H9 (cell line): ENCODE measurements around the gene HOXD12. TPM values are rescaled to one million over a fixed set of nuclear protein-coding genes. Genes with fewer than 3 reads are reported as not detected.

Source experiments
- DNase-seq: peaks from one replicate; pipeline ENCODE4 v3.0.0-alpha.2; 2017
- H2AFZ ChIP-seq: one replicate; pipeline ENCODE4 v1.6.1; 2013; ENCODE audit warnings: mild to moderate bottlenecking, low read length, control low read depth, moderate library complexity
- H2AK5ac ChIP-seq: 2 replicates; pipeline ENCODE4 v1.6.1; 2013; ENCODE audit warnings: low read length, control low read depth, mixed read lengths; ENCODE audit not compliant: insufficient read length
- H2BK120ac ChIP-seq: one replicate; pipeline ENCODE4 v1.6.1; 2013; ENCODE audit warnings: low read depth, mild to moderate bottlenecking, low read length, control low read depth, inconsistent platforms; ENCODE audit not compliant: poor library complexity, severe bottlenecking
- H2BK12ac ChIP-seq: 2 replicates; pipeline ENCODE4 v1.6.1; 2013; ENCODE audit warnings: low read length, control low read depth, mixed read lengths, low read depth; ENCODE audit not compliant: insufficient read length
- H2BK15ac ChIP-seq: 2 replicates; pipeline ENCODE4 v1.6.1; 2013; ENCODE audit warnings: low read depth, low read length, control low read depth
- H2BK20ac ChIP-seq: one replicate; pipeline ENCODE4 v1.6.1; 2013; ENCODE audit warnings: low read depth, mild to moderate bottlenecking, low read length, control low read depth, inconsistent platforms; ENCODE audit not compliant: poor library complexity, severe bottlenecking
- H2BK5ac ChIP-seq: 2 replicates; pipeline ENCODE4 v1.6.1; 2013; ENCODE audit warnings: low read length, control low read depth, mixed read lengths; ENCODE audit not compliant: insufficient read length
- H3K14ac ChIP-seq: 2 replicates; pipeline ENCODE4 v1.6.1; 2013; ENCODE audit warnings: low read length, control low read depth; ENCODE audit not compliant: insufficient read depth
- H3K18ac ChIP-seq: 2 replicates; pipeline ENCODE4 v1.6.1; 2013; ENCODE audit warnings: low read depth, mild to moderate bottlenecking, mixed read lengths, low read length, control low read depth; ENCODE audit not compliant: insufficient read length
- H3K23ac ChIP-seq: 2 replicates; pipeline ENCODE4 v1.6.1; 2013; ENCODE audit warnings: low read length, control low read depth, mixed read lengths, low read depth; ENCODE audit not compliant: insufficient read length
- H3K23me2 ChIP-seq: 2 replicates; pipeline ENCODE4 v1.6.1; 2013; ENCODE audit warnings: low read depth, mild to moderate bottlenecking, mixed read lengths, low read length, control low read depth; ENCODE audit not compliant: insufficient read length, poor library complexity, severe bottlenecking
- H3K27ac ChIP-seq: 2 replicates; pipeline ENCODE4 v1.5.1; 2013; ENCODE audit warnings: low read length, control low read depth, mixed read lengths, low read depth; ENCODE audit not compliant: insufficient read length
- H3K27me3 ChIP-seq: 2 replicates; pipeline ENCODE4 v1.6.1; 2013; ENCODE audit warnings: low read length, control low read depth, inconsistent platforms; ENCODE audit not compliant: insufficient read depth
- H3K4ac ChIP-seq: 2 replicates; pipeline ENCODE4 v1.6.1; 2013; ENCODE audit warnings: low read depth, mild to moderate bottlenecking, control low read depth, inconsistent platforms, low read length, moderate library complexity
- H3K4me1 ChIP-seq: 2 replicates; pipeline ENCODE4 v1.6.1; 2013; ENCODE audit warnings: low read length, control low read depth, inconsistent platforms; ENCODE audit not compliant: insufficient read depth
- H3K4me2 ChIP-seq: 2 replicates; pipeline ENCODE4 v1.6.1; 2013; ENCODE audit warnings: low read length, control low read depth, mixed read lengths; ENCODE audit not compliant: insufficient read length, insufficient read depth
- H3K56ac ChIP-seq: 2 replicates; pipeline ENCODE4 v1.6.1; 2013; ENCODE audit warnings: low read depth, mild to moderate bottlenecking, mixed read lengths, low read length, control low read depth; ENCODE audit not compliant: insufficient read length
- H3K79me1 ChIP-seq: 2 replicates; pipeline ENCODE4 v1.6.1; 2013; ENCODE audit warnings: low read depth, mild to moderate bottlenecking, moderate library complexity, low read length, control low read depth, inconsistent platforms; ENCODE audit not compliant: insufficient read depth, poor library complexity, severe bottlenecking
- H3K79me2 ChIP-seq: 2 replicates; pipeline ENCODE4 v1.6.1; 2013; ENCODE audit warnings: low read length, control low read depth, inconsistent platforms; ENCODE audit not compliant: insufficient read depth
- H3K9ac ChIP-seq: 2 replicates; pipeline ENCODE4 v1.6.1; 2013; ENCODE audit warnings: low read length, control low read depth, mixed read lengths; ENCODE audit not compliant: insufficient read length; ENCODE audit errors: extremely low read depth
- H3K9me3 ChIP-seq: one replicate; pipeline ENCODE4 v1.6.1; 2013; ENCODE audit warnings: low read depth, low read length, inconsistent platforms; ENCODE audit not compliant: control insufficient read depth
- H3T11ph ChIP-seq: one replicate; pipeline ENCODE4 v1.6.1; 2013; ENCODE audit warnings: mild to moderate bottlenecking, low read length, control low read depth, inconsistent platforms
- H4K20me1 ChIP-seq: one replicate; pipeline ENCODE4 v1.6.1; 2013; ENCODE audit not compliant: control insufficient read depth, insufficient read length, insufficient read depth
- H4K5ac ChIP-seq: 2 replicates; pipeline ENCODE4 v1.6.1; 2013; ENCODE audit warnings: low read depth, mild to moderate bottlenecking, mixed read lengths, low read length, control low read depth; ENCODE audit not compliant: insufficient read length
- H4K8ac ChIP-seq: replicated peaks from 2 replicates; pipeline ENCODE4 v1.6.1; 2013; ENCODE audit warnings: low read length, control low read depth, mixed read lengths, low read depth; ENCODE audit not compliant: insufficient read length
- H4K91ac ChIP-seq: 2 replicates; pipeline ENCODE4 v1.6.1; 2013; ENCODE audit warnings: low read depth, mild to moderate bottlenecking, moderate library complexity, mixed read lengths, low read length, control low read depth; ENCODE audit not compliant: insufficient read length
- H3K27ac Mint-ChIP-seq, 3 experiments: 2 replicates in 2 of 3; 3 replicates in 1 of 3; pipeline ENCODE4 v1.8.0; 2020 to 2021; ENCODE audit warnings: mixed read lengths in 3 of 3, mild to moderate bottlenecking in 1 of 3, moderate library complexity in 1 of 3
- H3K27me3 Mint-ChIP-seq: 2 replicates; pipeline ENCODE4 v1.8.0; 2021; ENCODE audit warnings: low read depth, mild to moderate bottlenecking, moderate library complexity, mixed read lengths
- H3K36me3 Mint-ChIP-seq, 3 experiments: 2 replicates in 2 of 3; 3 replicates in 1 of 3; pipeline ENCODE4 v1.8.0; 2020 to 2021; ENCODE audit warnings: low read depth in 3 of 3, mixed read lengths in 3 of 3; ENCODE audit not compliant: insufficient read depth in 1 of 3
- H3K4me1 Mint-ChIP-seq, 2 experiments: 2 replicates each; pipeline ENCODE4 v1.8.0; 2020; ENCODE audit warnings: mixed read lengths in 2 of 2
- H3K4me3 Mint-ChIP-seq, 2 experiments: 2 replicates in 1 of 2; 3 replicates in 1 of 2; pipeline ENCODE4 v1.8.0; 2020 to 2021; ENCODE audit warnings: mild to moderate bottlenecking in 2 of 2, mixed read lengths in 2 of 2, moderate library complexity in 1 of 2
- H3K9me3 Mint-ChIP-seq, 2 experiments: 2 replicates in 1 of 2; 3 replicates in 1 of 2; pipeline ENCODE4 v1.8.0; 2020; ENCODE audit warnings: mild to moderate bottlenecking in 2 of 2, mixed read lengths in 2 of 2, moderate library complexity in 1 of 2
- WGBS: extraction: QIAGEN DNeasy Blood & Tissue Kit; methylation state at CpG from one replicate; pipeline ENCODE4 v1.1.7; 2013; ENCODE audit warnings: missing lambda C conversion rate, low lambda C conversion rate, mixed read lengths; ENCODE audit not compliant: insufficient read length; ENCODE audit errors: extremely low coverage; 5-methylcytosine and 5-hydroxymethylcytosine counted together
- total RNA-seq: library from RNA; stranded (reverse); gene quantifications from 2 replicates; pipeline ENCODE4 v1.2.1, GENCODE V29; 2021
- TF ChIP-seq, protein P1 (sequence below): fragments of 200-600 bp; sonication (generic); conservative IDR thresholded peaks from 3 replicates; pipeline ENCODE4 v1.8.0; 2021; ENCODE audit warnings: antibody characterized with exemption, mild to moderate bottlenecking

Gene HOXD12
- total RNA-seq, 1 experiment from 2014 or later, result not detected

DNA sequence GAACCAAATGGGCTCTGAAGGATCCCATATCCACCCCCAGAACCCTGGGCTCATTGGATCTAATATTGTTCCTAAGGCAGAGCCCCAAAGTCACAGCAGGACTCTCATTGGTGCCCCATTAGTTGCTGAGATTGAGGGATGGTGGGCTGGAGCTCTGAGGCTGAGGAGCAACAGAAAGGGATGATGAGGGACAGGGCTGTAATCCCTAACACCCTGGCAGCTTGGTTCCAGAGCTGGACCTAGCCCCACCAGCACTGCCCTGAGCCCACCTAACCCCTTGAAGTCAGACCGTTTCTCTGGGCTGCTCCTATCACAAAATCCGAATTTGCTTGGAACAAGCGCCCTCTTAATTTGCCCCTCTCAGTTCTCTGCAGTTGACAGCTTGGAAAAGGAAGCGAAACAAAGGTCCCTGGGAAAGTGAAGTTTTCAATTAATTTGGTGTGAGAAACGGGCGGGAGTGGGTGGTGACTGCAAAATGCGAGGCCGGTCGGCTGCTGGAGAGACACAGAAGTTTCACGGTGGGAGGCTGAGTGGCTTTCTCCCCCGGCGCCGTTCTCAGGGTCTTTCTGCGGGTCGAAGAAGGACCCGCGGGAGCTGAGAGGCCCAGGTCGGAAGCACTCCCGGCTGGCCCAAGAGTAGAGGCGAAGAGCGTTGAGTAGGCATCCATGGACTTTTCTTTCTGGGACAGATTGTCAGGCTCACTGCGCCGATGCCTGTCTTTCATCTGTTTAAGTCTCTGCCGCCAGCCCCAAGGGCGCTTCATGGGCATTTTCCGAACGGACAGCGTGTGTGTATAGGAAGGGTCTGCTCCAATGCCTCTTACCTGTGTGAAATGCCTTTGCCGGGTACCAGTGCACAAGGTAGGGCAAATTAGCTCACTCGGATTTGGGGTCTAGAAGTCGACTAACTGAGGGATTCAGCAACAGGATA is 8.0 kb upstream of the HOXD12 start:
- Histone ChIP-seq H4K91ac (no peak overlapping the region), H3K4me1 (peaks cover 3% of the 10 kb centered on the region; the same call in 1 of the 2 replicates), H2AK5ac (no peak overlapping the region), H3T11ph (no peak overlapping the region), H3K4ac (no peak overlapping the region), H3K79me2 (no peaks in the 10 kb centered on the region), H3K9ac (no peak overlapping the region), H4K8ac (no peak overlapping the region), H2AFZ (no peak overlapping the region), H3K56ac (no peak overlapping the region), H3K27me3 (peaks cover 93% of the 10 kb centered on the region), H3K18ac (no peak overlapping the region), H2BK15ac (no peak overlapping the region), H3K14ac (no peak overlapping the region), H4K5ac (no peak overlapping the region), H2BK120ac (no peak overlapping the region), H2BK20ac (no peak overlapping the region), H4K20me1 (no peaks in the 10 kb centered on the region), H3K23ac (no peak overlapping the region), H3K4me2 (peak overlapping the region; percentile 28), H3K79me1 (no peaks in the 10 kb centered on the region), H2BK12ac (no peak overlapping the region), H3K27ac (no peak overlapping the region), H3K23me2 (no peaks in the 10 kb centered on the region), H3K9me3 (no peaks in the 10 kb centered on the region), H2BK5ac (no peak overlapping the region)
- Mint-ChIP-seq H3K9me3 (peaks cover 11 to 20% of the 10 kb centered on the region in 2 experiments; a peak in 4 of 5 replicates), H3K27ac (no peak overlapping the region), H3K4me3 (peak overlapping the region; percentile 17 to 73; a peak in 4 of 5 replicates), H3K36me3 (peaks cover 0 to 3% (median 0%) of the 10 kb centered on the region in 3 experiments; a peak in 2 of 7 replicates), H3K27me3 (peaks cover 98% of the 10 kb centered on the region), H3K4me1 (peaks cover 15 to 28% of the 10 kb centered on the region in 2 experiments)
- no CpG with 5 or more reads among the region's 31 CpGs for WGBS
- peak; percentile 46 for DNase-seq
- TF ChIP-seq, protein P1, sequence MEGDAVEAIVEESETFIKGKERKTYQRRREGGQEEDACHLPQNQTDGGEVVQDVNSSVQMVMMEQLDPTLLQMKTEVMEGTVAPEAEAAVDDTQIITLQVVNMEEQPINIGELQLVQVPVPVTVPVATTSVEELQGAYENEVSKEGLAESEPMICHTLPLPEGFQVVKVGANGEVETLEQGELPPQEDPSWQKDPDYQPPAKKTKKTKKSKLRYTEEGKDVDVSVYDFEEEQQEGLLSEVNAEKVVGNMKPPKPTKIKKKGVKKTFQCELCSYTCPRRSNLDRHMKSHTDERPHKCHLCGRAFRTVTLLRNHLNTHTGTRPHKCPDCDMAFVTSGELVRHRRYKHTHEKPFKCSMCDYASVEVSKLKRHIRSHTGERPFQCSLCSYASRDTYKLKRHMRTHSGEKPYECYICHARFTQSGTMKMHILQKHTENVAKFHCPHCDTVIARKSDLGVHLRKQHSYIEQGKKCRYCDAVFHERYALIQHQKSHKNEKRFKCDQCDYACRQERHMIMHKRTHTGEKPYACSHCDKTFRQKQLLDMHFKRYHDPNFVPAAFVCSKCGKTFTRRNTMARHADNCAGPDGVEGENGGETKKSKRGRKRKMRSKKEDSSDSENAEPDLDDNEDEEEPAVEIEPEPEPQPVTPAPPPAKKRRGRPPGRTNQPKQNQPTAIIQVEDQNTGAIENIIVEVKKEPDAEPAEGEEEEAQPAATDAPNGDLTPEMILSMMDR, result no peak
